NB4 (cell line): ENCODE measurements around the gene HSD17B1.

Experiments used
- MYC ChIP-seq: IDR thresholded peaks from 2 replicates; pipeline ENCODE4 v1.6.1; 2011; ENCODE audit warnings: low read depth, low read length
- POLR2A ChIP-seq: IDR thresholded peaks from 2 replicates; pipeline ENCODE4 v1.6.1; 2011; ENCODE audit warnings: mild to moderate bottlenecking; ENCODE audit not compliant: insufficient read length; ENCODE audit errors: extremely low read depth
- TF ChIP-seq, protein P1 (sequence below): IDR thresholded peaks from one replicate; pipeline ENCODE4 v1.5.1; 2012; ENCODE audit warnings: low read depth, low read length

DNA sequence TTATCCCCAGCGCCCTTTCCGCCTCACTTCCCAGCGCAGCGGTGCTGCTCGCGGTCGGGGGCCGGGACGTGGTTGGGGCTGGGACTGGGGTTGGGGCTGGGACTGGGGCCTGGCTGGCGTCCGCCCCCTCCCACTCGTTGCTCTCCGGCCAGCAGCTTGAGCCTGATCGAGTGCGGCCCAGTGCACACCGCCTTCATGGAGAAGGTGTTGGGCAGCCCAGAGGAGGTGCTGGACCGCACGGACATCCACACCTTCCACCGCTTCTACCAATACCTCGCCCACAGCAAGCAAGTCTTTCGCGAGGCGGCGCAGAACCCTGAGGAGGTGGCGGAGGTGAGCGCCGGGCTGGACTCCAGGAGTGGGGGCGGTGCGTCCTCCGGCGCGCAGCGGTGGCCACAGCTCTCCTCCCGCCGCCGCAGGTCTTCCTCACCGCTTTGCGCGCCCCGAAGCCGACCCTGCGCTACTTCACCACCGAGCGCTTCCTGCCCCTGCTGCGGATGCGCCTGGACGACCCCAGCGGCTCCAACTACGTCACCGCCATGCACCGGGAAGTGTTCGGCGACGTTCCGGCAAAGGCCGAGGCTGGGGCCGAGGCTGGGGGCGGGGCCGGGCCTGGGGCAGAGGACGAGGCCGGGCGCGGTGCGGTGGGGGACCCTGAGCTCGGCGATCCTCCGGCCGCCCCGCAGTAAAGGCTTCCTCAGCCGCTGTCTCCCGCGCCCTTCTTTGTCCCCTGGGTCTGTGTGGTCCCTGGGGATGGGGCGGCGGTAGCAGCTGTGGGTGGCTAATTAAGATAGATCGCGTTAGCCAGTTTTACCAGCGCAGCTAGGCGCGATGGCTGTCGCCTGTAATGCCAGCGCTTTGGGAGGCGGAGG lies 1.8 kb downstream of the HSD17B1 start:
- TF ChIP-seq, protein P1, sequence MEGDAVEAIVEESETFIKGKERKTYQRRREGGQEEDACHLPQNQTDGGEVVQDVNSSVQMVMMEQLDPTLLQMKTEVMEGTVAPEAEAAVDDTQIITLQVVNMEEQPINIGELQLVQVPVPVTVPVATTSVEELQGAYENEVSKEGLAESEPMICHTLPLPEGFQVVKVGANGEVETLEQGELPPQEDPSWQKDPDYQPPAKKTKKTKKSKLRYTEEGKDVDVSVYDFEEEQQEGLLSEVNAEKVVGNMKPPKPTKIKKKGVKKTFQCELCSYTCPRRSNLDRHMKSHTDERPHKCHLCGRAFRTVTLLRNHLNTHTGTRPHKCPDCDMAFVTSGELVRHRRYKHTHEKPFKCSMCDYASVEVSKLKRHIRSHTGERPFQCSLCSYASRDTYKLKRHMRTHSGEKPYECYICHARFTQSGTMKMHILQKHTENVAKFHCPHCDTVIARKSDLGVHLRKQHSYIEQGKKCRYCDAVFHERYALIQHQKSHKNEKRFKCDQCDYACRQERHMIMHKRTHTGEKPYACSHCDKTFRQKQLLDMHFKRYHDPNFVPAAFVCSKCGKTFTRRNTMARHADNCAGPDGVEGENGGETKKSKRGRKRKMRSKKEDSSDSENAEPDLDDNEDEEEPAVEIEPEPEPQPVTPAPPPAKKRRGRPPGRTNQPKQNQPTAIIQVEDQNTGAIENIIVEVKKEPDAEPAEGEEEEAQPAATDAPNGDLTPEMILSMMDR, result no peak
- TF ChIP-seq POLR2A (peak; percentile 74), MYC (no peak; the same call in 1 of the 2 replicates)
